ENCODE measurements around the gene SIL1.
A peak's percentile ranks its signal among the peaks of the same experiment; 100 is the strongest.
"Not testable (repeated sequence)": the region's sequence is repeated elsewhere in the genome, so short reads cannot be mapped to it uniquely, and the experiment has no call there.

SIL1 gene

GRCh38 chr5:139188558-139189270 is 9.5 kb downstream of the SIL1 start:
- Mint-ChIP-seq H3K4me3 (no peak overlapping the region), H3K9me3 (no peaks in the 10 kb centered on the region), H3K36me3 (peaks cover 11% of the 10 kb centered on the region), H3K4me1 (peaks cover 5% of the 10 kb centered on the region), H3K27ac (no peak overlapping the region), H3K27me3 (no peaks in the 10 kb centered on the region)
- ATAC-seq (ENCODE audit: low read depth) (no peak), DNase-seq (ENCODE audit: low spot score in 2 of 2) (no peak)

- Mint-ChIP-seq H3K27ac (no peak overlapping the region), H3K9me3 (no peaks in the 10 kb centered on the region), H3K4me1 (peaks cover 13% of the 10 kb centered on the region), H3K36me3 (peaks cover 9% of the 10 kb centered on the region), H3K4me3 (no peak overlapping the region), H3K27me3 (no peaks in the 10 kb centered on the region)
- ATAC-seq (ENCODE audit: low read depth) (no peak), DNase-seq (ENCODE audit: low spot score in 2 of 2) (no peak)
Observed at GRCh38 chr5:139186752-139187326, 11.3 kb downstream of the SIL1 start.

GRCh38 chr5:139186261-139186660 is 11.9 kb downstream of the SIL1 start:
- no peak for ATAC-seq (ENCODE audit: low read depth)
- H3K9me3 Mint-ChIP-seq: no peaks in the 10 kb centered on the region
- no peaks in the 10 kb centered on the region for H3K27me3 Mint-ChIP-seq
- peaks cover 15% of the 10 kb centered on the region for H3K4me1 Mint-ChIP-seq
- no peak overlapping the region for H3K27ac Mint-ChIP-seq
- no peak overlapping the region for H3K4me3 Mint-ChIP-seq
- DNase-seq (ENCODE audit: low spot score in 2 of 2): no peak
- H3K36me3 Mint-ChIP-seq: peaks cover 9% of the 10 kb centered on the region

- no peaks in the 10 kb centered on the region for H3K27me3 Mint-ChIP-seq
- ATAC-seq (ENCODE audit: low read depth) (no peak), DNase-seq (ENCODE audit: low spot score in 2 of 2) (no peak)
- H3K27ac Mint-ChIP-seq: no peak overlapping the region
- no peak overlapping the region for H3K4me3 Mint-ChIP-seq
- H3K4me1 Mint-ChIP-seq: peaks cover 15% of the 10 kb centered on the region
- peaks cover 9% of the 10 kb centered on the region for H3K36me3 Mint-ChIP-seq
- H3K9me3 Mint-ChIP-seq: no peaks in the 10 kb centered on the region
Observed at GRCh38 chr5:139185589-139185988, 12.6 kb downstream of the SIL1 start.

- Mint-ChIP-seq H3K27me3 (no peaks in the 10 kb centered on the region), H3K27ac (no peak overlapping the region), H3K9me3 (no peaks in the 10 kb centered on the region), H3K36me3 (peaks cover 9% of the 10 kb centered on the region), H3K4me1 (peaks cover 17% of the 10 kb centered on the region), H3K4me3 (no peak overlapping the region)
- DNase-seq (ENCODE audit: low spot score in 2 of 2) (no peak), ATAC-seq (ENCODE audit: low read depth) (no peak)
Observed at GRCh38 chr5:139183502-139183901, 14.7 kb downstream of the SIL1 start.

GRCh38 chr5:139182528-139183296 is 15.5 kb downstream of the SIL1 start:
- H3K4me1 Mint-ChIP-seq: peaks cover 23% of the 10 kb centered on the region
- no peaks in the 10 kb centered on the region for H3K27me3 Mint-ChIP-seq
- no peak for DNase-seq (ENCODE audit: low spot score in 2 of 2)
- H3K27ac Mint-ChIP-seq: no peak overlapping the region
- H3K4me3 Mint-ChIP-seq: no peak overlapping the region
- no peak for ATAC-seq (ENCODE audit: low read depth)
- H3K36me3 Mint-ChIP-seq: peaks cover 4% of the 10 kb centered on the region
- no peaks in the 10 kb centered on the region for H3K9me3 Mint-ChIP-seq

- Mint-ChIP-seq H3K4me3 (no peak overlapping the region), H3K27me3 (no peaks in the 10 kb centered on the region), H3K4me1 (peaks cover 23% of the 10 kb centered on the region), H3K9me3 (no peaks in the 10 kb centered on the region), H3K36me3 (peaks cover 3% of the 10 kb centered on the region), H3K27ac (no peak overlapping the region)
- ATAC-seq (ENCODE audit: low read depth) (no peak), DNase-seq (ENCODE audit: low spot score in 2 of 2) (no peak)
Observed at GRCh38 chr5:139181835-139182452, 16.2 kb downstream of the SIL1 start.

- H3K4me3 Mint-ChIP-seq: no peak overlapping the region
- H3K27me3 Mint-ChIP-seq: no peaks in the 10 kb centered on the region
- peaks cover 22% of the 10 kb centered on the region for H3K4me1 Mint-ChIP-seq
- ATAC-seq (ENCODE audit: low read depth): no peak
- no peak for DNase-seq (ENCODE audit: low spot score in 2 of 2)
- H3K36me3 Mint-ChIP-seq: peaks cover 2% of the 10 kb centered on the region
- no peak overlapping the region for H3K27ac Mint-ChIP-seq
- no peaks in the 10 kb centered on the region for H3K9me3 Mint-ChIP-seq
Observed at GRCh38 chr5:139181322-139181730, 16.8 kb downstream of the SIL1 start.

GRCh38 chr5:139180850-139181249 is 17.3 kb downstream of the SIL1 start:
- Mint-ChIP-seq H3K9me3 (no peaks in the 10 kb centered on the region), H3K4me3 (no peak overlapping the region), H3K36me3 (peaks cover 4% of the 10 kb centered on the region), H3K27ac (no peak overlapping the region), H3K4me1 (peaks cover 20% of the 10 kb centered on the region), H3K27me3 (no peaks in the 10 kb centered on the region)
- ATAC-seq (ENCODE audit: low read depth) (no peak), DNase-seq (ENCODE audit: low spot score in 2 of 2) (no peak)

- not testable (repeated sequence) for H3K4me3 Mint-ChIP-seq; H3K9me3 Mint-ChIP-seq; H3K27me3 Mint-ChIP-seq; DNase-seq (ENCODE audit: low spot score in 2 of 2); H3K36me3 Mint-ChIP-seq; ATAC-seq (ENCODE audit: low read depth)
- H3K4me1 Mint-ChIP-seq: peaks cover 22% of the 10 kb centered on the region
- H3K27ac Mint-ChIP-seq: peak overlapping the region; percentile 83
Observed at GRCh38 chr5:139179778-139180513, 18.2 kb downstream of the SIL1 start.

- peak overlapping the region; percentile 83 for H3K27ac Mint-ChIP-seq
- ATAC-seq (ENCODE audit: low read depth) (no peak), DNase-seq (ENCODE audit: low spot score in 2 of 2) (no peak)
- H3K9me3 Mint-ChIP-seq: peaks cover 2% of the 10 kb centered on the region
- H3K4me1 Mint-ChIP-seq: peaks cover 22% of the 10 kb centered on the region
- no peak overlapping the region for H3K4me3 Mint-ChIP-seq
- no peaks in the 10 kb centered on the region for H3K27me3 Mint-ChIP-seq
- H3K36me3 Mint-ChIP-seq: peaks cover 10% of the 10 kb centered on the region
Observed at GRCh38 chr5:139178935-139179334, 19.2 kb downstream of the SIL1 start.

- H3K27me3 Mint-ChIP-seq: no peaks in the 10 kb centered on the region
- peak overlapping the region; percentile 83 for H3K27ac Mint-ChIP-seq
- ATAC-seq (ENCODE audit: low read depth): no peak
- peaks cover 4% of the 10 kb centered on the region for H3K9me3 Mint-ChIP-seq
- H3K4me1 Mint-ChIP-seq: peaks cover 24% of the 10 kb centered on the region
- H3K4me3 Mint-ChIP-seq: no peak overlapping the region
- DNase-seq (ENCODE audit: low spot score in 2 of 2): no peak
- H3K36me3 Mint-ChIP-seq: peaks cover 12% of the 10 kb centered on the region
Observed at GRCh38 chr5:139178589-139178917, 19.6 kb downstream of the SIL1 start.

- H3K4me1 Mint-ChIP-seq: peaks cover 24% of the 10 kb centered on the region
Observed at GRCh38 chr5:139177809-139178588, 20.2 kb downstream of the SIL1 start.

More at GRCh38 chr5:139177809-139178588, 20.2 kb downstream of the SIL1 start:
- Mint-ChIP-seq H3K9me3 (peaks cover 4% of the 10 kb centered on the region), H3K4me3 (no peak overlapping the region), H3K27ac (peak overlapping the region; percentile 83), H3K27me3 (no peaks in the 10 kb centered on the region), H3K36me3 (peaks cover 12% of the 10 kb centered on the region)
- ATAC-seq (ENCODE audit: low read depth) (peak; percentile 80), DNase-seq (ENCODE audit: low spot score in 2 of 2) (no peak)

Data from memory B cell (primary cell).